SK-N-SH (cell line): ENCODE results near the gene FFAR2. TPM values are rescaled to one million over a fixed set of nuclear protein-coding genes. Genes with fewer than 3 reads are reported as not detected.
A peak's percentile ranks its signal among the peaks of the same experiment; 100 is the strongest.

Source experiments
- CTCF ChIA-PET: fragments of 300-600, 350-600 bp; formaldehyde crosslinking; extraction: SDS; loops from one replicate; lab custom pipeline; 2021; lab: Yijun Ruan, JAX
- POLR2A ChIA-PET: fragments of 350-600 bp; sonication (Branson Sonifier 250); formaldehyde crosslinking; extraction: SDS; loops from one replicate; lab custom pipeline; 2020; ENCODE audit warnings: antibody characterized with exemption, inconsistent platforms; lab: Yijun Ruan, JAX
- DNase-seq: peaks from one replicate; pipeline ENCODE4 v3.0.0; 2012
- H2AFZ ChIP-seq: fragments of 200-600 bp; sonication (generic); 2 replicates; pipeline ENCODE4 v1.8.1; 2016; ENCODE audit warnings: antibody characterized with exemption, mild to moderate bottlenecking, low read depth
- H3F3A ChIP-seq: fragments of 200-600 bp; sonication (generic); replicated peaks from 2 replicates; pipeline ENCODE3; 2016; ENCODE audit warnings: antibody characterized with exemption, mild to moderate bottlenecking; ENCODE audit not compliant: insufficient read depth
- H3K27ac ChIP-seq, 2 experiments: fragments of 200-500 bp in 1 of 2; fragments of 200-600 bp in 1 of 2; sonication (Bioruptor generic) in 1 of 2; sonication (generic), shearing (Covaris generic) in 1 of 2; 2 replicates each; pipeline versions ENCODE4 v1.5.1 to v1.6.1; 2014 to 2016; ENCODE audit warnings: low read depth in 2 of 2, inconsistent platforms in 1 of 2, low read length in 1 of 2, mild to moderate bottlenecking in 1 of 2, mixed read lengths in 1 of 2
- H3K27me3 ChIP-seq: fragments of 200-600 bp; sonication (generic), shearing (Covaris generic); 2 replicates; pipeline ENCODE4 v1.6.1; 2016; ENCODE audit warnings: mixed run types; ENCODE audit not compliant: insufficient read depth
- H3K36me3 ChIP-seq, 2 experiments: fragments of 200-500 bp in 1 of 2; fragments of 200-600 bp in 1 of 2; sonication (Bioruptor generic) in 1 of 2; sonication (generic) in 1 of 2; replicated peaks in 1 of 2; 2 replicates each; pipeline versions ENCODE3 to v1.5.1; 2014 to 2016; ENCODE audit warnings: low read length in 1 of 2, mild to moderate bottlenecking in 1 of 2; ENCODE audit not compliant: insufficient read depth in 2 of 2, control insufficient read depth in 1 of 2
- H3K4me1 ChIP-seq, 2 experiments: fragments of 200-500 bp in 1 of 2; fragments of 200-600 bp in 1 of 2; sonication (Bioruptor generic) in 1 of 2; sonication (generic), shearing (Covaris generic) in 1 of 2; 2 replicates each; pipeline versions ENCODE4 v1.5.1 to v1.6.1; 2014 to 2016; ENCODE audit warnings: low read depth in 1 of 2, low read length in 1 of 2, mixed run types in 1 of 2; ENCODE audit not compliant: insufficient read depth in 2 of 2, control insufficient read depth in 1 of 2
- H3K4me2 ChIP-seq: fragments of 200-600 bp; sonication (generic), shearing (Covaris generic); 2 replicates; pipeline ENCODE4 v1.6.1; 2017; ENCODE audit warnings: mixed run types
- H3K4me3 ChIP-seq, 2 experiments: fragments of 200-500 bp in 1 of 2; fragments of 200-600 bp in 1 of 2; sonication (Bioruptor generic) in 1 of 2; sonication (generic), shearing (Covaris generic) in 1 of 2; 2 replicates each; pipeline versions ENCODE4 v1.5.1 to v1.8.1; 2014 to 2016; ENCODE audit warnings: low read depth in 2 of 2, inconsistent platforms in 1 of 2, low read length in 1 of 2, mild to moderate bottlenecking in 1 of 2, mixed read lengths in 1 of 2, moderate library complexity in 1 of 2
- H3K79me2 ChIP-seq: fragments of 200-600 bp; sonication (generic); 2 replicates; pipeline ENCODE4 v1.8.1; 2017; ENCODE audit warnings: mild to moderate bottlenecking; ENCODE audit not compliant: insufficient read depth
- H3K9ac ChIP-seq: fragments of 200-600 bp; sonication (generic); 2 replicates; pipeline ENCODE4 v1.6.1; 2017; ENCODE audit warnings: mixed run types
- H3K9me2 ChIP-seq: fragments of 200-600 bp; sonication (generic); 2 replicates; pipeline ENCODE4 v1.6.1; 2017; ENCODE audit warnings: mixed run types
- H3K9me3 ChIP-seq: fragments of 200-600 bp; sonication (generic); 2 replicates; pipeline ENCODE4 v1.6.1; 2017; ENCODE audit warnings: mixed run types, mild to moderate bottlenecking, moderate library complexity
- H4K20me1 ChIP-seq: fragments of 200-600 bp; sonication (generic); 2 replicates; pipeline ENCODE4 v1.6.1; 2017; ENCODE audit warnings: mild to moderate bottlenecking, mixed run types; ENCODE audit not compliant: insufficient read depth
- EZH2phosphoT487 ChIP-seq: fragments of 200-600 bp; sonication (generic); IDR thresholded peaks from 2 replicates; pipeline ENCODE4 v1.6.1; 2017; ENCODE audit warnings: low read depth, mixed run types, mild to moderate bottlenecking, antibody characterized with exemption, moderate library complexity, borderline replicate concordance
- GABPA ChIP-seq: IDR thresholded peaks from 2 replicates; pipeline ENCODE4 v1.4.0; 2012; ENCODE audit warnings: low read depth, mild to moderate bottlenecking
- MEF2A ChIP-seq: IDR thresholded peaks from 2 replicates; pipeline ENCODE4 v1.4.0; 2012; ENCODE audit warnings: low read depth, borderline replicate concordance
- MXI1 ChIP-seq: IDR thresholded peaks from 2 replicates; pipeline ENCODE4 v1.6.1; 2012; ENCODE audit warnings: mild to moderate bottlenecking, low read depth, low read length, improper control_type of control experiment
- PBX3 ChIP-seq: IDR thresholded peaks from 2 replicates; pipeline ENCODE4; 2012
- RFX5 ChIP-seq: IDR thresholded peaks from 2 replicates; pipeline ENCODE4 v1.6.1; 2012; ENCODE audit warnings: mild to moderate bottlenecking, improper control_type of control experiment, low read length
- TAF1 ChIP-seq: IDR thresholded peaks from 2 replicates; pipeline ENCODE4 v1.6.1; 2012; ENCODE audit warnings: low read depth, mild to moderate bottlenecking, low read length, moderate library complexity, borderline replicate concordance
- WGBS: methylation state at CpG from one replicate; pipeline ENCODE4 v1.1.6; 2017; ENCODE audit warnings: low lambda C conversion rate; 5-methylcytosine and 5-hydroxymethylcytosine counted together
- polyA plus RNA-seq, 3 experiments: library from polyadenylated mRNA; depleted of rRNA; stranded (reverse); fragments of >200 nt; gene quantifications; 2 replicates each; pipeline ENCODE4 v1.2.3, GENCODE V29; 2012
- TF ChIP-seq, protein P1 (sequence below): IDR thresholded peaks from 2 replicates; pipeline ENCODE4 v1.4.0; 2012; ENCODE audit warnings: low read depth, borderline replicate concordance
- TF ChIP-seq, protein P2 (sequence below): IDR thresholded peaks from 2 replicates; pipeline ENCODE4 v1.4.0; 2012; ENCODE audit warnings: low read depth, borderline replicate concordance
- TF ChIP-seq, protein P3 (sequence below): fragments of 150-350 bp; IDR thresholded peaks from 2 replicates; pipeline ENCODE4 v1.6.1; 2016; ENCODE audit warnings: mild to moderate bottlenecking, low read depth, low read length

FFAR2 gene
- polyA plus RNA-seq, 1 of the 3 experiments (the other 2 are of a cell fraction), result not detected

DNA sequence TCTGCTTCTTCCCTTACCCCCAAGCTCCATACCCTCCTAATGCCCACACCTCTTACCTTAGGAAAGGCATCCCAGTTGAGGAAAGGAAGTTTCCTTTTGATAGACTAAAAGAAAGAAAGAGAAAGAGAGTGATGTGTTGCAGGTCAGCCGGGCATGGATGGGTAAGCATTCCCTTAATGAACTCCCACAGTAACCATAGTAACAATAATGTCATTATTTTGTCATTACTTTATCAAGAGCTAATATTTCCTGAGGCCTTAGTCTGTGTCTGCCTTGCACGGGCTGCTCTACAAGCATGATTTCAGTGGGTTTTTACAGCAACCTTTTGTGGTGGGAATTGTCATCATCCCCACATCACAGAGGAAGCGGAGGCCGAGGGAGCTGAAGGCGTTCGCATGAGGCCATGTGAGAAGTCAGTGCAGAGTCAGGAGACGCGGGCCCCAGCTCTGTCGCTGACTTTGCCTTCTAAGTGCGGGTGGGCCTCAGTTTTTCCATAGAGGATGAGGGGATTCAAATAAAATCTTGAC is 39.7 kb downstream of the FFAR2 start:
- no peak overlapping the region for H3K4me3 ChIP-seq
- H4K20me1 ChIP-seq, result no peaks in the 10 kb centered on the region
- 25% methylated on average over 10 of the region's 10 CpGs for WGBS
- no peak overlapping the region for H2AFZ ChIP-seq
- H3K9ac ChIP-seq, result no peak overlapping the region
- no peak overlapping the region for H3K4me2 ChIP-seq
- TF ChIP-seq MXI1, result no peak
- no peaks in the 10 kb centered on the region; a peak in 1 of 4 replicates for H3K4me1 ChIP-seq
- ChIA-PET POLR2A (no interaction called here), CTCF (interaction anchor here (0.6 to 2.7 kb wide), 7 partner anchors 10 to 135 kb away, joined by 3 to 13 read pairs (median 4); no protein-coding TSS in a partner anchor)
- DNase-seq, result no peak
- no peaks in the 10 kb centered on the region for H3K79me2 ChIP-seq
- no peaks in the 10 kb centered on the region for H3K9me3 ChIP-seq
- H3K27me3 ChIP-seq, result peaks cover 77% of the 10 kb centered on the region
- no peaks in the 10 kb centered on the region for H3K9me2 ChIP-seq
- H3K27ac ChIP-seq, result no peak overlapping the region
- H3F3A ChIP-seq, result no peaks in the 10 kb centered on the region
- H3K36me3 ChIP-seq, result no peaks in the 10 kb centered on the region

- 28% methylated on average over 16 of the region's 16 CpGs for WGBS
- H2AFZ ChIP-seq, result no peak overlapping the region
- no peaks in the 10 kb centered on the region for H3F3A ChIP-seq
- no peaks in the 10 kb centered on the region; a peak in 1 of 4 replicates for H3K4me1 ChIP-seq
- DNase-seq, result no peak
- H3K4me3 ChIP-seq, result no peak overlapping the region
- H3K9me2 ChIP-seq, result no peaks in the 10 kb centered on the region
- H3K9ac ChIP-seq, result no peak overlapping the region
- peaks cover 87% of the 10 kb centered on the region for H3K27me3 ChIP-seq
- H4K20me1 ChIP-seq, result no peaks in the 10 kb centered on the region
- H3K4me2 ChIP-seq, result no peak overlapping the region
- no peak overlapping the region for H3K27ac ChIP-seq
- H3K79me2 ChIP-seq, result no peaks in the 10 kb centered on the region
- POLR2A ChIA-PET, result no interaction called here
- H3K9me3 ChIP-seq, result no peaks in the 10 kb centered on the region
- CTCF ChIA-PET, result interaction anchor here (0.7 to 2.7 kb wide), 5 partner anchors 8 to 136 kb away, joined by 3 to 13 read pairs (median 5); no protein-coding TSS in a partner anchor
- TF ChIP-seq, protein P1, sequence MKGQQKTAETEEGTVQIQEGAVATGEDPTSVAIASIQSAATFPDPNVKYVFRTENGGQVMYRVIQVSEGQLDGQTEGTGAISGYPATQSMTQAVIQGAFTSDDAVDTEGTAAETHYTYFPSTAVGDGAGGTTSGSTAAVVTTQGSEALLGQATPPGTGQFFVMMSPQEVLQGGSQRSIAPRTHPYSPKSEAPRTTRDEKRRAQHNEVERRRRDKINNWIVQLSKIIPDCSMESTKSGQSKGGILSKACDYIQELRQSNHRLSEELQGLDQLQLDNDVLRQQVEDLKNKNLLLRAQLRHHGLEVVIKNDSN, result peak; percentile 23; the same call in 1 of the 2 replicates
- no peak for TF ChIP-seq RFX5
- H3K36me3 ChIP-seq, result no peaks in the 10 kb centered on the region
These were observed 40.6 kb downstream of the FFAR2 start for GRCh38 chr19:35488677-35489076.

DNA sequence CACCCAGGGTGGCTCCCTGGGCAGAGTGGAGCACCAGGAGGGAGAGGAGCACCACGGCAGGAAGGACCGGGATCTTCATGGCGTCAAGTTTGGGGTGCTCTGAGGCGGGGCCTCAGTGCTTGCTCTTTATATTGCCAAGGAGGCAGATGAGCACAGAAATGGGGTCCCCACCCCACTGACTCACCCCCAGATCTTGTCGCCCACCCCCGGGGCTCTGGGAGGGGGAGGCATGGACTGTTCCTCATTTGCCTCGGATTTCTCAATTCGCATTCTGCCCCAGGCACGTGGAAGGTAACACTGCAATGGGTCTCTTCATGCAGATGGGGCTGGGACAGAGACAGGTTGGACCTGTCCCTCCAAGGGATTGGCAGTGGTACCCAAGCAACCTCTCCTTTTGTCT is 42.3 kb downstream of the FFAR2 start, which contains the start of gene KRTDAP:
KRTDAP (minus strand) TSS at position 101 of the 400 bp plus-strand sequence; CDS start at position 79, 22 bp downstream.
- Histone ChIP-seq H3K9me2 (no peaks in the 10 kb centered on the region), H3K36me3 (no peaks in the 10 kb centered on the region), H4K20me1 (no peaks in the 10 kb centered on the region), H3F3A (no peaks in the 10 kb centered on the region), H3K79me2 (no peaks in the 10 kb centered on the region), H3K4me2 (no peak within 1 kb of the TSS), H3K9ac (no peak within 1 kb of the TSS), H3K9me3 (no peaks in the 10 kb centered on the region), H3K27me3 (peaks cover 91% of the 10 kb centered on the region), H3K4me3 (no peak within 1 kb of the TSS), H3K4me1 (peaks cover 0 to 2% of the 10 kb centered on the region in 2 experiments; a peak in 1 of 4 replicates), H2AFZ (no peak within 1 kb of the TSS), H3K27ac (no peak within 1 kb of the TSS)
- DNase-seq, result no peak
- POLR2A ChIA-PET, result no interaction called here
- TF ChIP-seq MEF2A (no peak), TAF1 (no peak), MXI1 (no peak), EZH2phosphoT487 (no peak), GABPA (no peak), PBX3 (no peak)
- TF ChIP-seq, protein P1, result no peak
- TF ChIP-seq, protein P2, sequence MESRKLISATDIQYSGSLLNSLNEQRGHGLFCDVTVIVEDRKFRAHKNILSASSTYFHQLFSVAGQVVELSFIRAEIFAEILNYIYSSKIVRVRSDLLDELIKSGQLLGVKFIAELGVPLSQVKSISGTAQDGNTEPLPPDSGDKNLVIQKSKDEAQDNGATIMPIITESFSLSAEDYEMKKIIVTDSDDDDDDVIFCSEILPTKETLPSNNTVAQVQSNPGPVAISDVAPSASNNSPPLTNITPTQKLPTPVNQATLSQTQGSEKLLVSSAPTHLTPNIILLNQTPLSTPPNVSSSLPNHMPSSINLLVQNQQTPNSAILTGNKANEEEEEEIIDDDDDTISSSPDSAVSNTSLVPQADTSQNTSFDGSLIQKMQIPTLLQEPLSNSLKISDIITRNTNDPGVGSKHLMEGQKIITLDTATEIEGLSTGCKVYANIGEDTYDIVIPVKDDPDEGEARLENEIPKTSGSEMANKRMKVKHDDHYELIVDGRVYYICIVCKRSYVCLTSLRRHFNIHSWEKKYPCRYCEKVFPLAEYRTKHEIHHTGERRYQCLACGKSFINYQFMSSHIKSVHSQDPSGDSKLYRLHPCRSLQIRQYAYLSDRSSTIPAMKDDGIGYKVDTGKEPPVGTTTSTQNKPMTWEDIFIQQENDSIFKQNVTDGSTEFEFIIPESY, result no peak
- TF ChIP-seq, protein P3, sequence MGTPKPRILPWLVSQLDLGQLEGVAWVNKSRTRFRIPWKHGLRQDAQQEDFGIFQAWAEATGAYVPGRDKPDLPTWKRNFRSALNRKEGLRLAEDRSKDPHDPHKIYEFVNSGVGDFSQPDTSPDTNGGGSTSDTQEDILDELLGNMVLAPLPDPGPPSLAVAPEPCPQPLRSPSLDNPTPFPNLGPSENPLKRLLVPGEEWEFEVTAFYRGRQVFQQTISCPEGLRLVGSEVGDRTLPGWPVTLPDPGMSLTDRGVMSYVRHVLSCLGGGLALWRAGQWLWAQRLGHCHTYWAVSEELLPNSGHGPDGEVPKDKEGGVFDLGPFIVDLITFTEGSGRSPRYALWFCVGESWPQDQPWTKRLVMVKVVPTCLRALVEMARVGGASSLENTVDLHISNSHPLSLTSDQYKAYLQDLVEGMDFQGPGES, result no peak
- 7% methylated on average over 5 of the region's 9 CpGs for WGBS
- CTCF ChIA-PET, result interaction anchor here (1.2 to 8.1 kb wide), 3 partner anchors 17 to 21 kb away, joined by 4 to 127 read pairs (median 5); no protein-coding TSS in a partner anchor
